HepG2 (cell line): Measurements from ENCODE around the gene SAA2.

Experiments
- FOXP1 ChIP-seq, 2 experiments: fragments of 450-650 bp in 1 of 2; IDR thresholded peaks; 2 replicates each; pipeline ENCODE4 v1.6.1; 2017 to 2018; ENCODE audit warnings: antibody characterized with exemption in 1 of 2
- GABPA ChIP-seq, 2 experiments: IDR thresholded peaks; 2 replicates each; pipeline ENCODE4 v1.6.1; 2011 to 2016; ENCODE audit warnings: low read depth in 2 of 2, low read length in 1 of 2, missing biosample characterization in 1 of 2, missing genetic modification characterization in 1 of 2
- MLX ChIP-seq: IDR thresholded peaks from 2 replicates; pipeline ENCODE4 v1.6.1; 2016
- MNT ChIP-seq: fragments of 450-650 bp; IDR thresholded peaks from 2 replicates; pipeline ENCODE4 v1.6.1; 2016
- POLR2AphosphoS5 ChIP-seq: IDR thresholded peaks from 2 replicates; pipeline ENCODE4 v1.6.1; 2012; ENCODE audit warnings: low read depth, low read length
- RAD51 ChIP-seq: fragments of 450-650 bp; IDR thresholded peaks from 2 replicates; pipeline ENCODE4 v1.6.1; 2016; ENCODE audit warnings: borderline replicate concordance
- RBAK ChIP-seq: sonication (generic); formaldehyde crosslinking; IDR thresholded peaks from 2 replicates; pipeline ENCODE4 v1.5.1; 2020; ENCODE audit warnings: mild to moderate bottlenecking, missing genetic modification reagents
- ZFP41 ChIP-seq: sonication (generic); formaldehyde crosslinking; IDR thresholded peaks from 2 replicates; pipeline ENCODE4 v1.4.0; 2020; ENCODE audit warnings: mild to moderate bottlenecking, missing genetic modification reagents, borderline replicate concordance
- ZNF331 ChIP-seq: sonication (generic); formaldehyde crosslinking; IDR thresholded peaks from 2 replicates; pipeline ENCODE4 v1.4.0; 2020; ENCODE audit warnings: missing genetic modification reagents
- ZNF446 ChIP-seq: sonication (generic); formaldehyde crosslinking; IDR thresholded peaks from 2 replicates; pipeline ENCODE4 v1.5.0; 2020; ENCODE audit warnings: mild to moderate bottlenecking, missing genetic modification reagents
- ZNF639 ChIP-seq: conservative IDR thresholded peaks from 2 replicates; pipeline ENCODE4 v1.6.1; 2018; ENCODE audit warnings: missing genetic modification reagents
- TF ChIP-seq, protein P1 (sequence below): sonication (generic); formaldehyde crosslinking; IDR thresholded peaks from 2 replicates; pipeline ENCODE4 v1.8.0; 2023; ENCODE audit warnings: mild to moderate bottlenecking, missing genetic modification reagents
- TF ChIP-seq, protein P2 (sequence below): sonication (generic); formaldehyde crosslinking; conservative IDR thresholded peaks from 2 replicates; pipeline ENCODE4 v1.4.0; 2020; ENCODE audit warnings: missing genetic modification reagents
- TF ChIP-seq, protein P3 (sequence below): sonication (generic); formaldehyde crosslinking; conservative IDR thresholded peaks from 2 replicates; pipeline ENCODE4 v1.5.0; 2020; ENCODE audit warnings: missing genetic modification reagents

DNA sequence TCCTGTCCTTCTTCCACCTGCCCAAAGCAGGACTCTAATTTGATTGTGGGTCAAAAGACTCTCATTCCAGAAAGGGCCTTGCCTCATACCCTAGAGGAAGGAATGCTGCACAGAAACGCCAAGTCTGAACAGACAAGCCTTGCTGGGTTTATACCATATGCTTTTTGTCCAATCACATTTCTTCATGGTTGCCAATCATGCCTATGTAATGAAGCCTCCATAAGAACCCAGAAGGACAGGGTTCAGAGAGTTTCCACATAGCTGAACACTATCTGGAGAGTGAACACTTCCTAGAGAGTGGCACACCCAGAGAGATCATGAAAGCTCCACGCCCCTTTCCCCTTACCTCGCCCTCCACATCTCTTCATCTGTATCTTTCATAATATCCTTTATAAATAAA, 4.8 kb upstream of the SAA2 start:
- no peak for TF ChIP-seq RBAK (CRISPR knock-in tag)
- no peak for TF ChIP-seq MLX (CRISPR knock-in tag)
- TF ChIP-seq FOXP1 (IDR thresholded peaks at IDR 0.05), result no peak
- TF ChIP-seq FOXP1 (CRISPR knock-in tag; IDR thresholded peaks at IDR 0.05), result no peak
- TF ChIP-seq, protein P1, sequence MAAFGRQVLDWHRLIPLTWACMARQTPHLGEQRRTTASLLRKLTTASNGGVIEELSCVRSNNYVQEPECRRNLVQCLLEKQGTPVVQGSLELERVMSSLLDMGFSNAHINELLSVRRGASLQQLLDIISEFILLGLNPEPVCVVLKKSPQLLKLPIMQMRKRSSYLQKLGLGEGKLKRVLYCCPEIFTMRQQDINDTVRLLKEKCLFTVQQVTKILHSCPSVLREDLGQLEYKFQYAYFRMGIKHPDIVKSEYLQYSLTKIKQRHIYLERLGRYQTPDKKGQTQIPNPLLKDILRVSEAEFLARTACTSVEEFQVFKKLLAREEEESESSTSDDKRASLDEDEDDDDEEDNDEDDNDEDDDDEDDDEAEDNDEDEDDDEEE (CRISPR knock-in tag), result no peak
- TF ChIP-seq ZFP41 (CRISPR knock-in tag), result no peak
- no peak for TF ChIP-seq ZNF639 (CRISPR knock-in tag)
- no peak for TF ChIP-seq RAD51
- TF ChIP-seq ZNF446 (CRISPR knock-in tag), result no peak
- no peak for TF ChIP-seq POLR2AphosphoS5
- TF ChIP-seq ZNF331 (CRISPR knock-in tag), result no peak
- TF ChIP-seq GABPA (IDR thresholded peaks at IDR 0.05; ENCODE audit: low read depth, low read length), result no peak
- no peak for TF ChIP-seq GABPA (CRISPR knock-in tag; IDR thresholded peaks at IDR 0.05; ENCODE audit: low read depth)
- no peak for TF ChIP-seq MNT
- TF ChIP-seq, protein P2, sequence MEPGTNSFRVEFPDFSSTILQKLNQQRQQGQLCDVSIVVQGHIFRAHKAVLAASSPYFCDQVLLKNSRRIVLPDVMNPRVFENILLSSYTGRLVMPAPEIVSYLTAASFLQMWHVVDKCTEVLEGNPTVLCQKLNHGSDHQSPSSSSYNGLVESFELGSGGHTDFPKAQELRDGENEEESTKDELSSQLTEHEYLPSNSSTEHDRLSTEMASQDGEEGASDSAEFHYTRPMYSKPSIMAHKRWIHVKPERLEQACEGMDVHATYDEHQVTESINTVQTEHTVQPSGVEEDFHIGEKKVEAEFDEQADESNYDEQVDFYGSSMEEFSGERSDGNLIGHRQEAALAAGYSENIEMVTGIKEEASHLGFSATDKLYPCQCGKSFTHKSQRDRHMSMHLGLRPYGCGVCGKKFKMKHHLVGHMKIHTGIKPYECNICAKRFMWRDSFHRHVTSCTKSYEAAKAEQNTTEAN, result no peak
- TF ChIP-seq, protein P3, sequence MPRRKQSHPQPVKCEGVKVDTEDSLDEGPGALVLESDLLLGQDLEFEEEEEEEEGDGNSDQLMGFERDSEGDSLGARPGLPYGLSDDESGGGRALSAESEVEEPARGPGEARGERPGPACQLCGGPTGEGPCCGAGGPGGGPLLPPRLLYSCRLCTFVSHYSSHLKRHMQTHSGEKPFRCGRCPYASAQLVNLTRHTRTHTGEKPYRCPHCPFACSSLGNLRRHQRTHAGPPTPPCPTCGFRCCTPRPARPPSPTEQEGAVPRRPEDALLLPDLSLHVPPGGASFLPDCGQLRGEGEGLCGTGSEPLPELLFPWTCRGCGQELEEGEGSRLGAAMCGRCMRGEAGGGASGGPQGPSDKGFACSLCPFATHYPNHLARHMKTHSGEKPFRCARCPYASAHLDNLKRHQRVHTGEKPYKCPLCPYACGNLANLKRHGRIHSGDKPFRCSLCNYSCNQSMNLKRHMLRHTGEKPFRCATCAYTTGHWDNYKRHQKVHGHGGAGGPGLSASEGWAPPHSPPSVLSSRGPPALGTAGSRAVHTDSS (CRISPR knock-in tag), result no peak
